H1 (cell line): ENCODE results near the gene SHH. TPM values are rescaled to one million over a fixed set of nuclear protein-coding genes. Genes with fewer than 3 reads are reported as not detected.

Source experiments
- CBX8 ChIP-seq: fragments of 300-800, 300-1000 bp; sonication (generic); IDR thresholded peaks from 2 replicates; pipeline ENCODE4 v1.7.1; 2016; ENCODE audit warnings: low read depth, low read length, borderline replicate concordance
- JUN ChIP-seq: IDR thresholded peaks from 2 replicates; pipeline ENCODE4 v1.6.1; 2011; ENCODE audit warnings: low read depth, mild to moderate bottlenecking, improper control_type of control experiment, low read length
- TCF12 ChIP-seq: IDR thresholded peaks from 2 replicates; pipeline ENCODE4 v1.6.1; 2011; ENCODE audit warnings: low read depth, mild to moderate bottlenecking, low read length
- polyA plus RNA-seq, 7 experiments: library from polyadenylated mRNA; depleted of rRNA in 3 of 7; stranded (reverse) in 5 of 7; unstranded in 2 of 7; fragments of >200 nt in 5 of 7; fragments of 200-250 nt in 2 of 7; gene quantifications; 1 replicate in 5 of 7; 2 replicates in 1 of 7; 4 replicates in 1 of 7; pipeline versions ENCODE4 v1.2.1 to v1.2.3, GENCODE V29; 2011 to 2013; ENCODE audit warnings: missing spikeins in 2 of 7, mixed read lengths in 2 of 7
- total RNA-seq: library from RNA; stranded (reverse); fragmentation: NEBNext Ultra II Directional; extraction: Animal tissue kit (Norgen Biotek cat#: 25700); gene quantifications from 2 replicates; pipeline ENCODE4 v1.2.1, GENCODE V29; 2021
- TF ChIP-seq, protein P1 (sequence below): fragments of 300-600 bp; sonication (generic); IDR thresholded peaks from 2 replicates; pipeline ENCODE4 v1.7.1; 2012; ENCODE audit warnings: low read length, moderate library complexity, mild to moderate bottlenecking, inconsistent platforms; ENCODE audit not compliant: insufficient replicate concordance
- TF ChIP-seq, protein P2 (sequence below): IDR thresholded peaks from 2 replicates; pipeline ENCODE4 v1.6.1; 2012; ENCODE audit warnings: inconsistent platforms
- TF ChIP-seq, protein P3 (sequence below): IDR thresholded peaks from 2 replicates; pipeline ENCODE4 v1.6.1; 2012; ENCODE audit warnings: low read length, inconsistent platforms

Gene SHH
- total and polyA plus RNA-seq, 2 of the 8 experiments (the other 6 are each of a cell fraction or from before 2014, with no cell fraction given), result not detected

DNA sequence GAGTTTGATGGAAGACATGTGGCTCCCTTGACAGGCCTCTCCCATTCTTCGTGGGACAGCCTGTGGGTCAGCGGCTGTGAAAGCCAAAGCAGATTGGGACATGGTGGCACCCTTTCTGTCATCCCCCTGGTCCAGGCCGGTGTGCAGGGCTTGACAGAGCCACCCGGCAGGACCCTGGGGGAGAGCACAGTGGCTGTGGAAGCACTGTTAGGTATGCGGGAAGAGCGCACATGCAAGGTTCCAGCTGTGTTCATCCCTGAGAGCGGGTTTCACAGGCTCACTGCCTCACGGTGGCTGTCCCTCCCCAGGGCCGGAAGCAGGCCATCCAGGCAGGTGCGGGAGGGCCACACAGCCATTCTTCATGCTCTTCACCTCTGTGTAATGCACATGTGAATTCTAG, 29.8 kb downstream of the SHH start (continued):
- TF ChIP-seq, protein P1, sequence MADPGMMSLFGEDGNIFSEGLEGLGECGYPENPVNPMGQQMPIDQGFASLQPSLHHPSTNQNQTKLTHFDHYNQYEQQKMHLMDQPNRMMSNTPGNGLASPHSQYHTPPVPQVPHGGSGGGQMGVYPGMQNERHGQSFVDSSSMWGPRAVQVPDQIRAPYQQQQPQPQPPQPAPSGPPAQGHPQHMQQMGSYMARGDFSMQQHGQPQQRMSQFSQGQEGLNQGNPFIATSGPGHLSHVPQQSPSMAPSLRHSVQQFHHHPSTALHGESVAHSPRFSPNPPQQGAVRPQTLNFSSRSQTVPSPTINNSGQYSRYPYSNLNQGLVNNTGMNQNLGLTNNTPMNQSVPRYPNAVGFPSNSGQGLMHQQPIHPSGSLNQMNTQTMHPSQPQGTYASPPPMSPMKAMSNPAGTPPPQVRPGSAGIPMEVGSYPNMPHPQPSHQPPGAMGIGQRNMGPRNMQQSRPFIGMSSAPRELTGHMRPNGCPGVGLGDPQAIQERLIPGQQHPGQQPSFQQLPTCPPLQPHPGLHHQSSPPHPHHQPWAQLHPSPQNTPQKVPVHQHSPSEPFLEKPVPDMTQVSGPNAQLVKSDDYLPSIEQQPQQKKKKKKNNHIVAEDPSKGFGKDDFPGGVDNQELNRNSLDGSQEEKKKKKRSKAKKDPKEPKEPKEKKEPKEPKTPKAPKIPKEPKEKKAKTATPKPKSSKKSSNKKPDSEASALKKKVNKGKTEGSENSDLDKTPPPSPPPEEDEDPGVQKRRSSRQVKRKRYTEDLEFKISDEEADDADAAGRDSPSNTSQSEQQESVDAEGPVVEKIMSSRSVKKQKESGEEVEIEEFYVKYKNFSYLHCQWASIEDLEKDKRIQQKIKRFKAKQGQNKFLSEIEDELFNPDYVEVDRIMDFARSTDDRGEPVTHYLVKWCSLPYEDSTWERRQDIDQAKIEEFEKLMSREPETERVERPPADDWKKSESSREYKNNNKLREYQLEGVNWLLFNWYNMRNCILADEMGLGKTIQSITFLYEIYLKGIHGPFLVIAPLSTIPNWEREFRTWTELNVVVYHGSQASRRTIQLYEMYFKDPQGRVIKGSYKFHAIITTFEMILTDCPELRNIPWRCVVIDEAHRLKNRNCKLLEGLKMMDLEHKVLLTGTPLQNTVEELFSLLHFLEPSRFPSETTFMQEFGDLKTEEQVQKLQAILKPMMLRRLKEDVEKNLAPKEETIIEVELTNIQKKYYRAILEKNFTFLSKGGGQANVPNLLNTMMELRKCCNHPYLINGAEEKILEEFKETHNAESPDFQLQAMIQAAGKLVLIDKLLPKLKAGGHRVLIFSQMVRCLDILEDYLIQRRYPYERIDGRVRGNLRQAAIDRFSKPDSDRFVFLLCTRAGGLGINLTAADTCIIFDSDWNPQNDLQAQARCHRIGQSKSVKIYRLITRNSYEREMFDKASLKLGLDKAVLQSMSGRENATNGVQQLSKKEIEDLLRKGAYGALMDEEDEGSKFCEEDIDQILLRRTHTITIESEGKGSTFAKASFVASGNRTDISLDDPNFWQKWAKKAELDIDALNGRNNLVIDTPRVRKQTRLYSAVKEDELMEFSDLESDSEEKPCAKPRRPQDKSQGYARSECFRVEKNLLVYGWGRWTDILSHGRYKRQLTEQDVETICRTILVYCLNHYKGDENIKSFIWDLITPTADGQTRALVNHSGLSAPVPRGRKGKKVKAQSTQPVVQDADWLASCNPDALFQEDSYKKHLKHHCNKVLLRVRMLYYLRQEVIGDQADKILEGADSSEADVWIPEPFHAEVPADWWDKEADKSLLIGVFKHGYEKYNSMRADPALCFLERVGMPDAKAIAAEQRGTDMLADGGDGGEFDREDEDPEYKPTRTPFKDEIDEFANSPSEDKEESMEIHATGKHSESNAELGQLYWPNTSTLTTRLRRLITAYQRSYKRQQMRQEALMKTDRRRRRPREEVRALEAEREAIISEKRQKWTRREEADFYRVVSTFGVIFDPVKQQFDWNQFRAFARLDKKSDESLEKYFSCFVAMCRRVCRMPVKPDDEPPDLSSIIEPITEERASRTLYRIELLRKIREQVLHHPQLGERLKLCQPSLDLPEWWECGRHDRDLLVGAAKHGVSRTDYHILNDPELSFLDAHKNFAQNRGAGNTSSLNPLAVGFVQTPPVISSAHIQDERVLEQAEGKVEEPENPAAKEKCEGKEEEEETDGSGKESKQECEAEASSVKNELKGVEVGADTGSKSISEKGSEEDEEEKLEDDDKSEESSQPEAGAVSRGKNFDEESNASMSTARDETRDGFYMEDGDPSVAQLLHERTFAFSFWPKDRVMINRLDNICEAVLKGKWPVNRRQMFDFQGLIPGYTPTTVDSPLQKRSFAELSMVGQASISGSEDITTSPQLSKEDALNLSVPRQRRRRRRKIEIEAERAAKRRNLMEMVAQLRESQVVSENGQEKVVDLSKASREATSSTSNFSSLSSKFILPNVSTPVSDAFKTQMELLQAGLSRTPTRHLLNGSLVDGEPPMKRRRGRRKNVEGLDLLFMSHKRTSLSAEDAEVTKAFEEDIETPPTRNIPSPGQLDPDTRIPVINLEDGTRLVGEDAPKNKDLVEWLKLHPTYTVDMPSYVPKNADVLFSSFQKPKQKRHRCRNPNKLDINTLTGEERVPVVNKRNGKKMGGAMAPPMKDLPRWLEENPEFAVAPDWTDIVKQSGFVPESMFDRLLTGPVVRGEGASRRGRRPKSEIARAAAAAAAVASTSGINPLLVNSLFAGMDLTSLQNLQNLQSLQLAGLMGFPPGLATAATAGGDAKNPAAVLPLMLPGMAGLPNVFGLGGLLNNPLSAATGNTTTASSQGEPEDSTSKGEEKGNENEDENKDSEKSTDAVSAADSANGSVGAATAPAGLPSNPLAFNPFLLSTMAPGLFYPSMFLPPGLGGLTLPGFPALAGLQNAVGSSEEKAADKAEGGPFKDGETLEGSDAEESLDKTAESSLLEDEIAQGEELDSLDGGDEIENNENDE, result no peak
- TF ChIP-seq CBX8, result no peak
- no peak for TF ChIP-seq TCF12
- no peak for TF ChIP-seq JUN
- TF ChIP-seq, protein P2, sequence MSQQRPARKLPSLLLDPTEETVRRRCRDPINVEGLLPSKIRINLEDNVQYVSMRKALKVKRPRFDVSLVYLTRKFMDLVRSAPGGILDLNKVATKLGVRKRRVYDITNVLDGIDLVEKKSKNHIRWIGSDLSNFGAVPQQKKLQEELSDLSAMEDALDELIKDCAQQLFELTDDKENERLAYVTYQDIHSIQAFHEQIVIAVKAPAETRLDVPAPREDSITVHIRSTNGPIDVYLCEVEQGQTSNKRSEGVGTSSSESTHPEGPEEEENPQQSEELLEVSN, result no peak
- TF ChIP-seq, protein P3, sequence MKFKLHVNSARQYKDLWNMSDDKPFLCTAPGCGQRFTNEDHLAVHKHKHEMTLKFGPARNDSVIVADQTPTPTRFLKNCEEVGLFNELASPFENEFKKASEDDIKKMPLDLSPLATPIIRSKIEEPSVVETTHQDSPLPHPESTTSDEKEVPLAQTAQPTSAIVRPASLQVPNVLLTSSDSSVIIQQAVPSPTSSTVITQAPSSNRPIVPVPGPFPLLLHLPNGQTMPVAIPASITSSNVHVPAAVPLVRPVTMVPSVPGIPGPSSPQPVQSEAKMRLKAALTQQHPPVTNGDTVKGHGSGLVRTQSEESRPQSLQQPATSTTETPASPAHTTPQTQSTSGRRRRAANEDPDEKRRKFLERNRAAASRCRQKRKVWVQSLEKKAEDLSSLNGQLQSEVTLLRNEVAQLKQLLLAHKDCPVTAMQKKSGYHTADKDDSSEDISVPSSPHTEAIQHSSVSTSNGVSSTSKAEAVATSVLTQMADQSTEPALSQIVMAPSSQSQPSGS, result no peak
- TF ChIP-seq, all 59 proteins: peak for 0
